ENCODE results near the gene EHBP1.

EHBP1 gene

GRCh38 chr2:62806231-62806630 lies 100.7 kb downstream of the EHBP1 start:
- no peaks in the 10 kb centered on the region for H3K36me3 ChIP-seq (ENCODE audit: control insufficient read depth, low read length)
- no peaks in the 10 kb centered on the region for H4K20me1 ChIP-seq (ENCODE audit: control insufficient read depth, insufficient read depth, low read depth, low read length)
- no peaks in the 10 kb centered on the region for H3K9me2 ChIP-seq (replicated peaks; ENCODE audit: control insufficient read depth, low read length)
- H3K27ac ChIP-seq (ENCODE audit: low read depth, low read length): no peak overlapping the region
- TF ChIP-seq, protein P1, sequence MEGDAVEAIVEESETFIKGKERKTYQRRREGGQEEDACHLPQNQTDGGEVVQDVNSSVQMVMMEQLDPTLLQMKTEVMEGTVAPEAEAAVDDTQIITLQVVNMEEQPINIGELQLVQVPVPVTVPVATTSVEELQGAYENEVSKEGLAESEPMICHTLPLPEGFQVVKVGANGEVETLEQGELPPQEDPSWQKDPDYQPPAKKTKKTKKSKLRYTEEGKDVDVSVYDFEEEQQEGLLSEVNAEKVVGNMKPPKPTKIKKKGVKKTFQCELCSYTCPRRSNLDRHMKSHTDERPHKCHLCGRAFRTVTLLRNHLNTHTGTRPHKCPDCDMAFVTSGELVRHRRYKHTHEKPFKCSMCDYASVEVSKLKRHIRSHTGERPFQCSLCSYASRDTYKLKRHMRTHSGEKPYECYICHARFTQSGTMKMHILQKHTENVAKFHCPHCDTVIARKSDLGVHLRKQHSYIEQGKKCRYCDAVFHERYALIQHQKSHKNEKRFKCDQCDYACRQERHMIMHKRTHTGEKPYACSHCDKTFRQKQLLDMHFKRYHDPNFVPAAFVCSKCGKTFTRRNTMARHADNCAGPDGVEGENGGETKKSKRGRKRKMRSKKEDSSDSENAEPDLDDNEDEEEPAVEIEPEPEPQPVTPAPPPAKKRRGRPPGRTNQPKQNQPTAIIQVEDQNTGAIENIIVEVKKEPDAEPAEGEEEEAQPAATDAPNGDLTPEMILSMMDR (IDR thresholded peaks at IDR 0.05; ENCODE audit: low read depth, low read length, poor library complexity, severe bottlenecking): no peak
- no peak for TF ChIP-seq EZH2phosphoT487 (IDR thresholded peaks at IDR 0.05; ENCODE audit: borderline replicate concordance, low read length)
- no peaks in the 10 kb centered on the region for H3K4me1 ChIP-seq (ENCODE audit: control insufficient read depth, low read length)
- H3K4me3 ChIP-seq (ENCODE audit: low read length): no peak overlapping the region
- no peaks in the 10 kb centered on the region for H3K9me3 ChIP-seq (ENCODE audit: control insufficient read depth, insufficient read depth, low read length)
- H3K27me3 ChIP-seq (ENCODE audit: control insufficient read depth, low read length): no peaks in the 10 kb centered on the region
- no peak overlapping the region for H3K4me2 ChIP-seq (ENCODE audit: low read length)
- no peaks in the 10 kb centered on the region for H3F3A ChIP-seq (ENCODE audit: control insufficient read depth, insufficient read depth)
- no peaks in the 10 kb centered on the region for H3K79me2 ChIP-seq (ENCODE audit: control insufficient read depth, low read length)

GRCh38 chr2:62808554-62808953 lies 103.0 kb downstream of the EHBP1 start:
- Histone ChIP-seq H3K79me2 (ENCODE audit: control insufficient read depth, low read length) (no peaks in the 10 kb centered on the region), H3K36me3 (ENCODE audit: control insufficient read depth, low read length) (no peaks in the 10 kb centered on the region), H3K27ac (ENCODE audit: low read depth, low read length) (no peak overlapping the region), H3K27me3 (ENCODE audit: control insufficient read depth, low read length) (no peaks in the 10 kb centered on the region), H4K20me1 (ENCODE audit: control insufficient read depth, insufficient read depth, low read depth, low read length) (no peaks in the 10 kb centered on the region), H3K9me2 (replicated peaks; ENCODE audit: control insufficient read depth, low read length) (no peaks in the 10 kb centered on the region), H3K4me2 (ENCODE audit: low read length) (no peak overlapping the region), H3K9me3 (ENCODE audit: control insufficient read depth, insufficient read depth, low read length) (no peaks in the 10 kb centered on the region), H3K4me1 (ENCODE audit: control insufficient read depth, low read length) (no peaks in the 10 kb centered on the region), H3K4me3 (ENCODE audit: low read length) (no peak overlapping the region), H3F3A (ENCODE audit: control insufficient read depth, insufficient read depth) (no peaks in the 10 kb centered on the region)
- TF ChIP-seq, protein P1 (IDR thresholded peaks at IDR 0.05; ENCODE audit: low read depth, low read length, poor library complexity, severe bottlenecking): no peak
- TF ChIP-seq EZH2phosphoT487 (IDR thresholded peaks at IDR 0.05; ENCODE audit: borderline replicate concordance, low read length): no peak

DNA sequence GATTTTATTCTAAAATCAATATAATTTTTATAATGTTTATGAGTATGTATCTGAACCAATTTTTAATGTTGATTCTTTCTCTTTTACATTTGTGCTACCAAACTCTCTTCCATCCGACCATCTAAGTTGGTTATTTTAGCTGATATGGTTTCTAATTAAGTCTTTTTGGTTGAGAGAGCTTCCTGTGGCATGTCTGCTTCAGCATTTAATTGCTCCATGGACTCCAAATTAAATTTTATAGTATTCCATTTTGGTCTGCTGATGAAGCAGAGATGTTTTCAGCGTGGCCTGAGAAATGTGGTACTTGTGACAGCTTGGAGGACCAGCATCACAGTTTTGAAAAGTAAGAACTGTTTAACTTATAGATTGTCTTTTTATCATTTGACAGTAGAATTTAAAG lies 105.6 kb downstream of the EHBP1 start:
- H3F3A ChIP-seq (ENCODE audit: control insufficient read depth, insufficient read depth): no peaks in the 10 kb centered on the region
- H3K9me3 ChIP-seq (ENCODE audit: control insufficient read depth, insufficient read depth, low read length): no peaks in the 10 kb centered on the region
- H3K4me1 ChIP-seq (ENCODE audit: control insufficient read depth, low read length): no peaks in the 10 kb centered on the region
- no peak overlapping the region for H3K27ac ChIP-seq (ENCODE audit: low read depth, low read length)
- no peak overlapping the region for H3K4me2 ChIP-seq (ENCODE audit: low read length)
- H3K36me3 ChIP-seq (ENCODE audit: control insufficient read depth, low read length): no peaks in the 10 kb centered on the region
- no peaks in the 10 kb centered on the region for H3K9me2 ChIP-seq (replicated peaks; ENCODE audit: control insufficient read depth, low read length)
- H3K4me3 ChIP-seq (ENCODE audit: low read length): no peak overlapping the region
- H3K27me3 ChIP-seq (ENCODE audit: control insufficient read depth, low read length): no peaks in the 10 kb centered on the region
- no peaks in the 10 kb centered on the region for H4K20me1 ChIP-seq (ENCODE audit: control insufficient read depth, insufficient read depth, low read depth, low read length)
- no peaks in the 10 kb centered on the region for H3K79me2 ChIP-seq (ENCODE audit: control insufficient read depth, low read length)
- TF ChIP-seq, protein P1 (IDR thresholded peaks at IDR 0.05; ENCODE audit: low read depth, low read length, poor library complexity, severe bottlenecking): no peak
- no peak for TF ChIP-seq EZH2phosphoT487 (IDR thresholded peaks at IDR 0.05; ENCODE audit: borderline replicate concordance, low read length)

DNA sequence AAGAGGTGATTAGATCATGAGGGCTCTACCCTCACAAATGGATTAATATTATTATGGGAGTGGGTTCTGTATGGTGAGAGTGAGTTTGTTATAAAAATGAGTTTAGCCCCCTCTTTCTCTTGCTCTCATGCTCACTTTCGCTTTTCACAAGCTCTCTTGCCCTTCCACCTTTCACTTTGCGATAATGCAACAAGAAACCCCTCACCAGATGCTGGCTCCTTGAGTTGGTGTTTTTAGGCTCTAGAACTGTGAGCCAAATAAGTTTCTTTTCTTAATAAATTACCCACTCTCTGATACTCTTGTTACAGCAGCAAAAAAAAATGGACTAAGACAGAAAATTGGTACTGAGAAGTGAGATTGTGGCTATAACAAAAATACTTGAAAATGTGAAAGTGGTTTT lies 106.5 kb downstream of the EHBP1 start:
- Histone ChIP-seq H3K36me3 (ENCODE audit: control insufficient read depth, low read length) (no peaks in the 10 kb centered on the region), H3K4me2 (ENCODE audit: low read length) (no peak overlapping the region), H3K27ac (ENCODE audit: low read depth, low read length) (no peak overlapping the region), H3F3A (ENCODE audit: control insufficient read depth, insufficient read depth) (no peaks in the 10 kb centered on the region), H3K4me3 (ENCODE audit: low read length) (no peak overlapping the region), H3K27me3 (ENCODE audit: control insufficient read depth, low read length) (no peaks in the 10 kb centered on the region), H3K4me1 (ENCODE audit: control insufficient read depth, low read length) (no peaks in the 10 kb centered on the region), H3K79me2 (ENCODE audit: control insufficient read depth, low read length) (no peaks in the 10 kb centered on the region), H3K9me2 (replicated peaks; ENCODE audit: control insufficient read depth, low read length) (no peaks in the 10 kb centered on the region), H4K20me1 (ENCODE audit: control insufficient read depth, insufficient read depth, low read depth, low read length) (no peaks in the 10 kb centered on the region), H3K9me3 (ENCODE audit: control insufficient read depth, insufficient read depth, low read length) (no peaks in the 10 kb centered on the region)
- no peak for TF ChIP-seq EZH2phosphoT487 (IDR thresholded peaks at IDR 0.05; ENCODE audit: borderline replicate concordance, low read length)
- TF ChIP-seq, protein P1 (IDR thresholded peaks at IDR 0.05; ENCODE audit: low read depth, low read length, poor library complexity, severe bottlenecking): no peak
